ELR (cell line): ENCODE data around the gene MRPS7.
"Not testable (repeated sequence)": the region's sequence is repeated elsewhere in the genome, so short reads cannot be mapped to it uniquely, and the experiment has no call there.

ENCODE experiments used
- DNase-seq: peaks from one replicate; pipeline ENCODE4 v3.0.0-alpha.2; 2015; ENCODE audit warnings: low read depth

MRPS7 gene

GRCh38 chr17:75271955-75272847, 10.5 kb downstream of the MRPS7 start:
- DNase-seq = peak; percentile 42

- no peak for DNase-seq
Measured at GRCh38 chr17:75272848-75273184, 11.1 kb downstream of the MRPS7 start.

GRCh38 chr17:75273977-75274708, 12.5 kb downstream of the MRPS7 start:
- peak; percentile 91 for DNase-seq

GRCh38 chr17:75277664-75278071, 16.0 kb downstream of the MRPS7 start:
- DNase-seq = peak; percentile 21

DNA sequence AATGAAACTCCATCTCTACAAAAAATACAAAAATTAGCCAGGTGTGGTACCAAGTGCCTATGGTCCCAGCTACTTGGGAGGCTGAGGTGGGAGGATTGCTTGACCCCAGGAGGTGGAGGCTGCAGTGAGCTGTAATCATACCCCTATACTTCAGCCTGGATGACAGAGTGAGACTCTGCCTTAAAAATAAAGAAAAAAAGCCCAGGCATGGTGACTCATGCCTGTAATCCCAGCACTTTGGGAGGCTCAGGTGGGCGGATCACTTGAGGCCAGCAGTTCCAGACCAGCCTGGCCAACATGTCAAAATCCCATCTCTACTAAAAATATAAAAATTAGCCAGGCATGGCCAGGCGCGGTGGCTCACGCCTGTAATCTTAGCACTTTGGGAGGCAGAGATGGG, 18.5 kb downstream of the MRPS7 start:
- peak; percentile 24 for DNase-seq

DNA sequence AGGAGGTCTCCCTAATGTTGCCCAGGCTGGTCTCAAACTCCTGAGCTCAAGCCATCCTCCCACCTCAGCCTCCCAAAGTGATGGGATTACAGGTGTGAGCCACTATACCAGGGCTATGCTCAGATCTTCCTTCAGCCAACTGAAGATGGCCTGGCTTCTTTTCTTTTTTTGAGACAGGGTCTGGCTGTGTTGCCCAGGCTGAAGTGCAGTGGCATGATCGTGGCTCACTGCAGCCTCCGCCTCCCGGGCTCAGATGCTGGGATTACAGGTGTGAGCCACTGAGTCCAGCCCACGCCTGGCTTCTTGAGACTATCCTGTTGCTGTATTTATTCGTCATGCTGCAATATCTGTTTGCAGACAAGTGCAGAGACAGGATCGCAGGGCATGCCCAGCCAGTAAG, 23.4 kb downstream of the MRPS7 start:
- DNase-seq = no peak

DNA sequence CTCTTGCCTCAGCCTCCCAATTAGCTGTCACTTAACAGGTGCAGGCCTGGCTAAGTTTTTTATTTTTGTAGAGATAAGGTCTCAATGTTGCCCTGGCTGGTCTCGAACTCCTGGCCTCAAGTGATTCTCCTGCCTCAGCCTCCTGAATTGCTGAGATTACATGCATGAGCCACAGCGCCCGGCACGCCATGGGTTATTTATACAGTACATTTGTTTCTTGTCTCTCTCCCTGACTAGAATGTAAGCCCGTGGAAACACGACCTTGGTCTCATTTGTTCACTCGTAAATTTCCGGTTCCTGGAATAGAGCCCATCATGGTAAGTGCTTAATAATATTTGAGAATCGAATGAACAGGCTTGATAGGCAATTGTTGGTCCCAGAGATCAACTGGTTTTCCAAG, 25.5 kb downstream of the MRPS7 start:
- no peak for DNase-seq

DNA sequence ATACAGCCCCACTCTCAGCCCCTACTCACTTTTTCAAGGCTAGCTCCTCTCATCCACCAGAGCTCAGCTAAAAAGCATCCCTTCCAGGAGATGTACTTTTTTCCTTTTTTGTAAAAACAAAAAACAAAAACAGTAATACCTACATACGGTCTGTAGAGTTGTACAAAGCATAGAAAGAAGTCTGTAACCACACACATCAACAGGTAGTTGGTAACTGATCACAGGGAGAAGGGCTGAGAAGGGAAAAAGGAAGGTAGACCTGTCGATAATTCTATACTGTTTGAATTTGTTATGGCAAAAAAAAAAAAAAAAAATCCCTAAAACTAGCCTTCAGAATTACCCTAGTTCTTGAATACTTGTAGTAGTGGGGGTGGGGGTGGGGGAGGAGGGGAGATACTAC, 26.7 kb downstream of the MRPS7 start:
- DNase-seq = no peak

DNA sequence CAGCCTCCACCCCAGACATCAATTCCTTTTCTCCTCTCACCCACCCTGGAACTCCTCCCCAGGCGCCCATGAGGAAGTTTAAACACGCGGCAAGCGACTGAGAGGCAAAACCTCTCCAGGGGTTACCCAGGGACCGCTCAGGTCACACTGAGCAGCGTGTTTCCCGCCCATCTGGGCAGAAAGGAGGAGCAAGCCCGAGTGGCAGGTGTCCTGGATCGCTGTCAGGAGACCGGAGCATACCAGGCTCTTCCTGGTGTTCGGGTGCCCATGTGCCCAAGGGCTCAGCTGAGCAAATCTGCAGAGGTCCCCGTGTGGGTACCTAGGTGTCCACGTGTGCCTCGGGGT, 27.1 kb downstream of the MRPS7 start:
- peak; percentile 51 for DNase-seq

DNA sequence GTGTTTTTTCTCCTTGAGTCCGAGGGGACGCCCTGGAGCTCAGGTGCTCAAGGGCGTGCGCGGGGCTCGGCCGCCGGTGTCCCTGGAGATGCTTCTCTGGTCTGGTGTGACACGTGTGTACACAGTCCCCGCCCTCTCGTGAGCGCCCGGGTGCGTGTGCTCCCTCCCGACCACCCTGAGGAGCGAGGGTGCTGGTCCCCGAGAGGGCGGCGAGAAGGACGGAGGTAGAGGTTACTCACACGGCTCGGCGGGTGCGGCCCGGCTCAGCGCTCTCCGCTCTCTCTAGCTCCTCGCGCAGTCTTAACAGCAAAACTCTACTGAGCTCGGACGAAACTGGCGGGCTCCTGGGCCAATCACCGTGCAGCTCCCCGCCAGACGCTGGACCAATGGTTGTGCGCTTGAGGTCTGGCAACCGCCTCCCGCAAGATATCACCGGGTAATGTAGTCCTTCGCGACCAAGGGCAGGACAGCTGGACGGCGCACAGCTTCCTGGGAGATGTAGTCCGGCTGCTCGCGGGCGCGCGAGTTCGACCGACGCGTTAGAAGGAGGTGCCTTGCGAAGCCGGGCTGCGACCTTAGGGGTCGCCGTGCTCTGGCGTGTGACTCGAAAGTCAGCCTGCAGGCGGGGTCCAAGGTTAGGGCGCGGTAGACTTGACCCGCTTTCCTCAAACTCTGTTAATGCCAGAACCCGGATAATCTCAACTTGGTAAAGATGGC, 27.6 kb downstream of the MRPS7 start, which contains the start of gene SLC25A19:
Gene SLC25A19 (minus strand): TSS at position 319 of the 717 bp plus-strand sequence. CDS start 2,669 bp downstream, outside the sequence.
- peak; percentile 100 for DNase-seq

GRCh38 chr17:75289832-75290337, 28.2 kb downstream of the MRPS7 start:
- DNase-seq = peak; percentile 79

DNA sequence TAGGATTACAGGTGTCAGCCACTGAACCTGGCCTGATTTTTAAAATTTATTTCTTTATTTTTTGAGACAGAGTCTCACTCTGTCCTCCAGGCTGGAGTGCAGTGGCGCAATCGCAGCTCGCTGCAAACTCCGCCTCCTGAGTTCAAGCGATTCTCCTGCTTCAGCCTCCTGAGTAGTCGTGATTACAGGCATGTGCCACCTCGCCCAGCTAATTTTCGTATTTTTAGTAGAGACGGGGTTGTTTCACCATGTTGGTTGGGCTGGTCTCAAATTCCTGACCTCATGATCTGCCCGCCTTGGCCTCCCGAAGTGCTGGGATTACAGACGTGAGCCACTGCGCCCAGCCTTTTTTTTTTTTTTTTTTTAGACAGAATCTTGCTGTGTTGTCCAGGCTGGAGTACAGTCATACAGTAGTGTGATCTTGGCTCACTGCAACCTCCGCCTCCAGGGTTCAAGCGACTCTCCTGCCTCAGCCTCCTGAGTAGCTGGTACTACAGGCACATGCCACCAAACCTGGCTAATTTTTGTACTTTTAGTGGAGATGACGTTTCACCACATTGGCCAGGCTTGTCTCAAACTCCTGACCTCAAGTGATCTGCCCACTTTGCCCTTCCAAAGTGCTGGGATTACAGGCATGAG, 31.2 kb downstream of the MRPS7 start:
- not testable (repeated sequence) for DNase-seq

- no peak for DNase-seq
Measured at GRCh38 chr17:75295201-75296158, 33.8 kb downstream of the MRPS7 start.

DNA sequence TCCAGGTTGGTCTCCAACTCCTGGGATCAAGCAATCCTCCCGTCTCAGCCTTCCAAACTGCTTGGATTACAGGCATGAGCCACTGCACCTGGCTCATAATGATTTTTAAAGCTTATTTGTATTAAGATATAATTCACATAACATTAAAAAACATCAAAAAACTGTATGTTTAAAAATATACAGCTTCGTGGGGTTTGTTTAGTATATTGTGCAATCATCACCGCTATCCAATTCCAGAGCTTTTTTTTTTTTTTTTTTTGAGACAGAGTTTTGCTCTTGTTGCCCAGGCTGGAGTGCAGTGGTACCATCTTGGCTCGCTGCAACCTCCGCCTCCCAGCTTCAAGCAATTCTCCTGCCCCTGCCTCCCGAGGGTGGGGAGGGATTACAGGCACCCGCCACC, 38.6 kb downstream of the MRPS7 start:
- no peak for DNase-seq

DNA sequence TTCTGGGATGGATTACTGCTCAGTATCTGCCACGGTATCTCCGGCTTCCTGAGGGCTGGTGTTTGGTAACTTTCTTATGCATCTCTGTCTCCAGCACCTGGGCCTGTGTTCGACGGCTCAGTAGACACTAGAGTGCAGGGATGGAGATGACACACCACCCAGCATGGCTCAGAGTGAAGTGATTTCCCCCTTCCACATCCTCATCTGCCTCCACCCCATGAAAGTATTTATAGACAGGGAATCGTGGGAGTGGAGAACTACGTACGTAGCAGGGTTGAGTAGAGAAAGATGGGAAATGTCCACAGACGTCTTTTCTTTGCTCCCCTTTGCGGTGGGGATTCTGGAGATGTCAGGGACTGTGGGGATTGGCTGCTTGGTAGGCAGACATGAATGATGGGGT, 39.4 kb downstream of the MRPS7 start:
- no peak for DNase-seq

GRCh38 chr17:75301502-75302206, 40.0 kb downstream of the MRPS7 start:
- no peak for DNase-seq

- DNase-seq = no peak
Measured at GRCh38 chr17:75307957-75308731, 46.5 kb downstream of the MRPS7 start.

DNA sequence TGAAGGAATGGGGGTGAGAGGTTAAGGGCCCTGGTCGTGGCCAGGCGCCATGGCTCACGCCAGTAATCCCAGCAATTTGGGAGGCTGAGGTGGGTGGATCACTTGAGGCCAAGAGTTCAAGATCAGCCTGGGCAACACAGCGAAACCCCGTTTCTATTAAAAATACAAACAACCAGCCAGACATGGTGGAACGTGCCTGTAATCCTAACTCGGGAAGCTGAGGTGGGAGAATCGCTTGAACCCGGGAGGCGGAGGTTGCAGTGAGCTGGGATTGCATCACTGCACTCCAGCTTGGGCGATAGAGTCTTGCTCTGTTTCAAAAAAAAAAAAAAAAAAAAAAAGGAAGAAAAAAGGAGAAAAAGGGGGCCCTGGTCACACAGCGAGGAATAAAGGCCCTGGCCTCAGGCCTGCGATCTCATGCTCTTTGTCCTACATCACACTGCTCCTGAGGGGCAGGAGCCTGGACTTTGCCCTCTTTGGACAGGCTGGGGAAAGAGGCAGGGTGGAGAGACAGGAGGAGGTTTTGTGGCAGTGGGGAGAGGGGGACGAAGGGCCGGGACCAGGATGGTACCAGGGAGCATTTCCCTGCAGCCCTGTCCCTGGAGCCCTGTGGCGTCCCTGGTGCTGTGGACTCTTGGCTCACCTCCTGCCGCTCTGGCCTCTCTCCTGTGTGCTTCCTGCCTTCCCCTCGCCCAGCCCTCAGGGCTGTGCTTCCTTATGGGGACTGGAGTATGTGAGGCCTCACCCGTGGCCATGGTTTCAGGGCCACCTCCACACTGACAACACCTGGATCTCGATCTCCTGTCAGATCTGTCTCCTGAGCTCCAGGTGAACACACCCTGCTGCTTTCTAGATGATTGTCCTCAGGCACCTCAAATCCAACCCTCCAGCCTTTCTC, 47.3 kb downstream of the MRPS7 start:
- DNase-seq = no peak
